Measurements from ENCODE around the gene ANP32E. TPM values are rescaled to one million over a fixed set of nuclear protein-coding genes. Genes with fewer than 3 reads are reported as not detected.
A peak's percentile ranks its signal among the peaks of the same experiment; 100 is the strongest.

Gene ANP32E
- total RNA-seq, 2 experiments from 2014 or later = 176 to 212 TPM

DNA sequence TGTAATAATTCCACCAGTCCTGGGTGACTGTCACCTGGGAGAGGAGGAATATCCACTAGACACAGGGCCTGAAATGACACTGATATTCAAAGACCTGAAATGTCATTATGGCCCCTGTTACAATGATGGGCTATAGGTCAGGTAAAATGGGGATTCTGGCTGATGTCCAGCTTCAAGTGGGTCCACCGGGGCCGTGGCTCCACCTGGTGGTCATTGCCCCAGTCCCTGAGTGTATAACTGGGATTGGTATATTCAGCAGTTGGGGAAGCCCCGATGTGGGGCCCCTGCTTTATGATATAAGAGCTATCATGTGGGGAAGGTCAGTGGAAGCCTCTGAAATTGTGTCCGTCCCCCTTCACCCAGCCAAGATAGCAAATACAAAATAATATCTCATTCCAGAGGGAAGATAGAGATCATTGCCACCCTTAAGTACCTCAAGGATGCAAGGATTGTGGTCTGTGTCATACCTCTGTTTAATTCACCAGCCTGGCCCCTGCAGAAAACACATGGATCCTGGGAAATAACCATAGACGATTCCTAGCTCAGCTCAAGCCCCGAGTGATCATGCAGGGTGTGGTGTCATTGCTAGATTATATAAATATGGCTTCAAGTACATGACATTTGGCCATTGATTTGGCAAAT, 66.8 kb downstream of the ANP32E start:
- H3K27me3 Mint-ChIP-seq = no peaks in the 10 kb centered on the region
- no peaks in the 10 kb centered on the region for H3K4me1 Mint-ChIP-seq
- ATAC-seq = peak; percentile 73
- peak; percentile 76 for DNase-seq
- intact Hi-C loops (cut with DNase I, micrococcal nuclease) = loop anchor here (1.0 to 10.0 kb wide), 4 partner anchors 96 to 274 kb away; partner anchors contain the start of gene BOLA1 (in 1 of the 2)
- H3K4me3 Mint-ChIP-seq = no peak overlapping the region
- no peaks in the 10 kb centered on the region for H3K9me3 Mint-ChIP-seq (ENCODE audit: low read depth)
- H3K27ac Mint-ChIP-seq = no peak overlapping the region
- CTCF ChIA-PET = interaction anchor here (0.8 to 1.7 kb wide), 10 partner anchors 10 to 208 kb away, joined by 3 to 18 read pairs (median 3); no protein-coding TSS in a partner anchor
- H3K36me3 Mint-ChIP-seq (ENCODE audit: low read depth) = no peaks in the 10 kb centered on the region
- POLR2A ChIA-PET = no interaction called here

Other genes starting within 250 kb of the ANP32E start
- 10 to 100 TPM; 18.5 to 20.1 TPM for gene OTUD7B, start 225.4 kb downstream of the ANP32E start, total RNA-seq
- 10 to 100 TPM; 18.5 to 20.6 TPM for gene VPS45, start 168.3 kb downstream of the ANP32E start, total RNA-seq
- gene PLEKHO1, start 86.2 kb downstream of the ANP32E start, total RNA-seq = 10 to 100 TPM; 13.2 TPM
- gene CA14, start 21.7 kb upstream of the ANP32E start, total RNA-seq = not detected
- gene APH1A, start 32.9 kb upstream of the ANP32E start, total RNA-seq = 10 to 100 TPM; 62.4 to 89.3 TPM
- gene C1orf54, start 36.7 kb upstream of the ANP32E start, total RNA-seq = 1 to 10 TPM in 1 of 2 experiments, under 1 TPM in 1; 0.50 to 1.2 TPM
- gene CIART, start 46.4 kb upstream of the ANP32E start, total RNA-seq = 1 to 10 TPM; 5.9 to 6.0 TPM
- 100 to 1,000 TPM in 1 of 2 experiments, 10 to 100 TPM in 1; 86.4 to 111 TPM for gene MRPS21, start 57.7 kb upstream of the ANP32E start, total RNA-seq
- gene PRPF3, start 85.4 kb upstream of the ANP32E start, total RNA-seq = 10 to 100 TPM; 71.4 to 84.4 TPM
- 10 to 100 TPM; 24.4 to 32.2 TPM for gene RPRD2, start 128.0 kb upstream of the ANP32E start, total RNA-seq